Astrocyte of the hippocampus (primary cell): Measurements from ENCODE around the gene TTC23.

Experiments used
- DNase-seq: peaks from one replicate; pipeline ENCODE4 v3.0.0; 2011; ENCODE audit warnings: low read depth, low spot score

TTC23 gene

GRCh38 chr15:99249270-99249841 is at the start of gene TTC23:
Gene TTC23, minus strand, starts transcription at chr15:99249581. Its CDS starts 20,869 bp downstream, at chr15:99228712.
- DNase-seq: peak; percentile 89

GRCh38 chr15:99296386-99296785 is 47.0 kb upstream of the TTC23 start:
- DNase-seq: no peak

- no peak for DNase-seq
These were observed 46.5 kb upstream of the TTC23 start for GRCh38 chr15:99295840-99296239.

DNA sequence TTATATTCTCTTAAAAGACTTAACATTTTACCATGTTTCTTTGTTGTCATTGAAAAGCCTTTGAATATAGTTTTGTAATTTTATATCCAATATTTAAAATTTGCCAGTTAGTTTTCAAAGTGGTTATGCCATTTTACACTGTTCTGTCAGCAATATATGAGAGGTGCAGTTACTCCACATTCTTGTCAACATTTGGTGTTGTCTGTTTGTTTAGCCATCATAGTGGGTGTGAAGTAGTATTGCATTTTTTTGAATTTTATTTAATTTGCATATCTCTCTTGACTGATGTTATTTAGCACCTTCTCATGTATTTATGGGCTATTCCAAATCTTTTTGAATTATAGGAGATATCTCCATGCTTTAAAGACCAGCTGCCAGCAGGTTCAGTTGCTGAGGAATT is 42.3 kb upstream of the TTC23 start:
- no peak for DNase-seq

DNA sequence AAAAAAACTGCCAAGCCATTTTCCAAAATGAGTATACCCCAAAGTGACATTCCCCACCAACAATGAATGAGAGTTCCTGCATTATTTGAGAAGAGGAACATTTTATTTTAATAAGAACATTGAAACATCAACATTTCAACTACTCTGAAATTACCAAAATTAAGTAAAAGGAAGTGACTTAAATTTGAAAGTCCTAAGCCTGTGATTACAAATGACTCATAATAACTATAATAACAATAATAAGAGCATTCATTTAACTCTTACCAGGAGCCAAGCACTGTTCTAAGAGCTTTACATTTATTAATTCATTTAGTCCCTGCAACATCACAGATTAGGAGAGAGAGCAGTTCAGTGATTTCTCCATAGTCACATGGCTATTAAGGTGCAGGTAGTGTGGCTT is 34.3 kb upstream of the TTC23 start:
- DNase-seq: no peak

- DNase-seq: no peak
These were observed 33.2 kb upstream of the TTC23 start for GRCh38 chr15:99282586-99282985.

DNA sequence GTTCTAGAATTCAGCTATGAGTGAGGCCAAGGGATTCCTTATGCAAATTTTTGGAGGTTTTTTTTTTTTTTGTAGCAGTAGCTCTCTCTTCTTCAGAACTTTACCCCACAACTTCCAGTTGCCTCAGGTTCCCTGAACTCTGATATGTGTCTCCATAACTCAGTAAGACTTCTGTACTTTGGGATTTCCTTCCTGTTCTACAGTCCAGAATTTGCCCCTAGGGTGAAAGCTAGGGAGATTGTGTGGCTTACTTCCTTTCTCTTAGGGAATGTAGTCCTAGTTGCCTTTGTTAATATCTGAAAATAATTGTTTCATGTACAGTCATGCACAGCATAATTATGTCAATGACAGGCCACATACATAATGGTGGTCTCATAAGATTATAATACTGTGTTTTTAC is 32.7 kb upstream of the TTC23 start:
- DNase-seq: no peak

GRCh38 chr15:99279827-99280226 is 30.4 kb upstream of the TTC23 start:
- DNase-seq: no peak

GRCh38 chr15:99279290-99279689 is 29.9 kb upstream of the TTC23 start:
- DNase-seq: no peak

DNA sequence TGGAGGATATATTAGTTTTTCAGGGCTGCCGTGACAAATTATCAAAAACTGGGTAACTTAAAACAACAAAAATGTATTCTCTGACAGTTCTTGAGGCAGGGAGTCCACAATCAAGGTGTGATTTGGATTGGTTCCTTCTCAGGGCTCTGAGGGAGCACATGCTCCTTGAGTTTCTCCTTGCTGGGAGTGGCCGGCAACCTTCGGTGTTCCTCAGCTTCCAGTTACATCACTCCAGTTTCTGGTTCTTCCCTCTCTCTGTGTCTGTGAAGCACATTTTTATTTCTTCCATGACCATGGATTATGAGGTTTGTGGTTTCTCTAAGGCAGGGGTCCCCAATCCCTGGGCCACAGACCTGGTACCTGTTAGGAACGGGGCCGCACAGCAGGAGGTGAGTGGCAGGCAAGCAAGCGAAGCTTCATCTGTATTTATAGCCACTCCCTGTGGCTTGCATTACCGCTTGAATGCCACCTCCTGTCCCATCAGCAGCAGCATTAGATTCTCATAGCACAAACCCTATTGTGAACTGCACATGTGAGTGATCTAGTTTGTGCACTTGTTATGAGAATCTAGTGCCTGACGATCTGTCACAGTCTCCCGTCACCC is 26.2 kb upstream of the TTC23 start:
- no peak for DNase-seq

DNA sequence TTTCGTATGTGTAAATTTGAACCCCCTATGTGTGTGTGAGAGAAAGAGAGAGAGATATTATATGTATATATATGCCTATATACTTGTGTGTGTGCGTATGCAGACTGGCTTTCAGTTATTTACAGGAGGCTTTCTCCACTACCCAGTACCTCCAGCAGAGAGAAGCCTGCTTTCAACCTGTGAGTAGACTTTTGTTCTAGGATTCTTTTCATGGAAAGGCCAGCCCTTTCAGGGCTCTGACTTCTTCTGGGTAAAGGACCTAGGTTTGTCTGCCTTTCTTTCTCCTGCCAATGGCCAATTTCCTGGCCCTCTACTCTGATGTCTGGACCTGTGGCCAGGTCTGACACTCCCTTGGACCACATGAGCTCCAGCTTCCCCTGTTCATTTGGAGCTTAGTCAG is 25.7 kb upstream of the TTC23 start:
- DNase-seq: no peak

- DNase-seq: no peak
These were observed 24.4 kb upstream of the TTC23 start for GRCh38 chr15:99273801-99274200.

DNA sequence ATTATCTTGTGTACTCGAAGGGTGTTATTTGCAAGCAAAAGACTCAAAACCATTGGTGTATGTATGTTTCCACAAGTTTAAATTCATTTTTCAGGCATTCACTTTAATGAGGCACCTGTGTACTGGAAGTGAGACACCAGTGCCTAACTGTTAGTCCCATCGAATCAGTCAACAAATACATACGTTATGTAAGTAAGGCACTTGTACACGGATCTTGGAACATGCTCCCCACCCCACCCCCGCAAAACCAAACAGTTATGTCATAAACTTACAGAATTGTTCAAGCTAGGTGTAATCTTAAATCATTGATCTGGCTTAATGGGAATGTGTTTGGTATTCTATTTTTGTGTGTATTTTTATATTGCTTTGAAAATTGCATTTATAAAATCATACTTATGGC is 19.1 kb upstream of the TTC23 start:
- no peak for DNase-seq

DNA sequence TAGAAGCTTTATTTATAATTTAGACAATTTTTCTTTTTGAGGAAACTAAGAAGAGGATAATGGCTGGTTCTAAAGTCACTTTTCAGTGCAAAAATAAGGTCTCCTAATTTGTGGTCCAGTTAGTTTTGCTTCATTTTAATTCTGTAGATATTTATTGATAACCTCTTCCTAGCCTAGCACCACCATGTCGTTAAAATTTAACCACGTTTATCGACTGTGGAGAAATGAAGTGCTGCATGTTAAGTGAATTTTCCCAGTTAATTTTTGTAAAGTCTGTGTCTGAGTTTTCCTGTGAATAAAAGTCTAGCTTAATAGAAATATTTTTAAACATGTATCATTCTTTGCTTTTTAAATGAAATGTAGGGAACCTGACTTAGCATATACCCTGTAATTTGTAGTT is 18.6 kb upstream of the TTC23 start:
- no peak for DNase-seq

- no peak for DNase-seq
These were observed 16.2 kb upstream of the TTC23 start for GRCh38 chr15:99265541-99266070.

DNA sequence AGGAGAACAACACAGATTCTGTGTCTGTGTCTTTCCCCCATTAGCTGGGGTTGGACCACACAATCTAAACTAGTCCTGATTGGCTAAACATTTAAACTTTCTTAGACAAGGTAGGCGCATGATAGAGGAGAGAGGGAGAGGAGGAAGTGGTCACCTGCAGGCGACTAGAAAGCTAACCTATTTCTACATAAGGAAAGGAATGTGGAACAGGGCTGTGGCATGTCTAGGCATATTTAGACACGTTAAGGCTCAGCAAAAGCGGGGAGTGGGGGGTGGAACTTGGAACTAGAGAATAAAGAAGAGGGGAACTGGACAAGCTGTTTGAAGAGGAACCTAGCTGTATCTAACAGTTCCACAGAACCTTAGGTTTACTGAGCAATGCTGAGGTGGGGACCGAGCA is 14.7 kb upstream of the TTC23 start:
- DNase-seq: no peak

DNA sequence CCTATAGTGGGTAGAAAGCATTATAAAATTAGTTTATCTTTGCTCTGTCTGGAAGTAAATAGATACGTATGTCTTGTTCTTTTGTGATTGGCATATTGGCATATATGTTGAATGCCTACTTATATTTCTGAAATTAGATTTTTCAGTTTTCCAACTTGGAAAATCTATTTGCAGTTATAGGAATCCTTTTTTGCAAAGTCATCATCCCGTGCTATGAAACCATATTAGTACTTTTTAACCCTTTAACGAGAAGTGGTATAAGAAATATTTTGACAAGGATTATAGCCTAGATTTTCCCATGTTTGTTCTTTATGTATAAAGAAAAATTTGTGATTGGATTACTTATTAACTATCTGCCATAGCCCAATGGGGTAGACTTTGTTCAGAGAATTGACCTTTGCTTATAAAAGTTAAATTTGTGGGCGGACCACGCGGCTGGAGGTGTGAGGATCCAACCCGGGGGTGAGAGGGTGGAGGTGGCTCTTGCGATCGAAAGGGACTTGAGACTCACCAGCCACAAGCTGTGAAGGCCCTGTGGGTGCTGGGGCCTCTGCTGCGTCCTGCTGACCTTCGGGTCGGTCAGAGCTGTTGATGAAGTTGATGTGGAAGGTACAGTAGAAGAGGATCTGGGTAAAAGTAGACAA is 7.8 kb upstream of the TTC23 start:
- no peak for DNase-seq

DNA sequence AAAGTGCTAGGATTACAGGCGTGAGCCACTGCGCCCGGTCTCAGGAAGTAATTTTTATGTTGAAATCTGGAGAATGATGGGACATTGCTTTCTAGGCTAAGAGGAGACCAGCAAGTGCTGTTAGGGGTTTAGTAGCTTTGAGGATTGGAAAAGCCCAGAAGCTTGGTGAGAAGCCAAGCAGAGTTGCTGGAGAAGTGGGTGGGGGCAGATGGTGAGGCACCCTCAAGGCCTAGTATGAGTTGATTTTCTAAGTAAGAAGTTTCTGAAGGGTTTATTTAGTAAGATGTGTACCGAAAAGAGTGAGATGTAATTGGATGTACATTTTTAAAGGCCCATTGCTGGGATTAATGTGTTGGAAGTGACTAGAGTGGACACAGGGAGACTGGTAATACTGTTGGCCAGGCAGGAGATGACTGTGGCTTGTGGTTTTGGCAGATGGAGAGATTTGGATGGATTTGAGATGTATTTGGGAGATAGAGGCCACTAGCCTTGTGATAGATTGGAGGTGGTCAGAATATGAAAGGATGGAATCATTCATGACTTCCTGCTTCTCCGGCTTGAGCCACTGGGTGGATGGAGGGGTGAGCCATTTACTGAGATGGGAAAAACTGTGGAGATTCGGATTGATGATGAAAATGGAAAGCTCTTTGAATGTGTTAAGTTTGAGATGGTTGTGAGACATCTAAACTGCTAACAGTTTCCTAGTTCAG is 4.2 kb upstream of the TTC23 start:
- DNase-seq: peak; percentile 71

DNA sequence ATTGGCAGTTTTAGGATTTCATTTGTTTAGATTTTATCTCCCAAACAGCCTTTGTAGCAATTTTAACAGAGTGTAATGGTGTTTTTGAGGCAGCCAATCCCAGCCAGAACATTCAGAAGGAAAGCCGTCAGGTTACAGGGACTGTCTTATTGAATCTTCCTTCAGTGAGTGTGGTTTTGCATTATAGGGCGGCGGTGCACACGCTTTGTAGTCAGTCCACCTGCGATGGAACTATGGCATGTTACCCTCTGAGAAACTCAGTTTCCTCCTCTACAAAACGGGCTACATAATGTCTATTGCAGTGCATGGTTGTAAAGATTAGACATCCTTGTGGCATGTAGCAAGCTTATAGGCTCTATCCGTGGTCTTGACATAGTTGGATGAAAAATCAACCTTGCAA is 2.9 kb upstream of the TTC23 start:
- no peak for DNase-seq

GRCh38 chr15:99250857-99251841 is 1.8 kb upstream of the TTC23 start, which contains the start of gene LRRC28:
Gene LRRC28, plus strand, starts transcription at chr15:99251481. Its CDS starts 4,477 bp downstream, at chr15:99255958.
- DNase-seq: peak; percentile 100

DNA sequence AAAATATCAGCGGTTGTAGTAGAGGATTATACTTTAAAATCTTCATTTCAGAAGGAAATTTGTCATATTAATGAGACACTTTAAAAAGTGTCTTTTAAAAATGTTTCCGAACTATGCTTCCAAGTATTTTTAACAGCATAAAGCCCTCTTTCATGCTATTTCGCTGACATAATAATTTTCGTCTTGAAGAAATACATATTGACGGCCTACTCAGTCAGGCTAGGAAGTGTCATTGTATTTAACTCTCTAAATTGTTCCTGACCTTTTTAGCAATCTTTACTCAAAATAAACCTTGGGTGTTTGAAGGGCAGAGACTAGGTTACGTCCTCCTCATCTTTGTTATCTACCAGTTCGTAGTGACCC is 1.1 kb upstream of the TTC23 start:
- no peak for DNase-seq
